GM12878 (cell line): ENCODE data around the gene CNGA4. TPM values are rescaled to one million over a fixed set of nuclear protein-coding genes. Genes with fewer than 3 reads are reported as not detected.

Experiments
- ATAC-seq: fragments of 200-7000 bp; cut with Tn5 transposase; 3 replicates; pipeline ENCODE4 v1.9.1; 2020; ENCODE audit warnings: mild to moderate bottlenecking, moderate library complexity
- BruUV-seq: library from RNA; stranded (reverse); fragments of 400-500 nt; replicated peaks from 2 replicates; lab custom pipeline; 2021; lab: Mats Ljungman, UMichigan
- CTCF ChIA-PET: fragments of 300-600 bp; sonication (Branson Sonifier 250); formaldehyde crosslinking; extraction: SDS; loops from one replicate; lab custom pipeline; 2021; ENCODE audit warnings: inconsistent platforms; lab: Yijun Ruan, JAX
- POLR2A ChIA-PET: fragments of 350-600 bp; formaldehyde crosslinking; extraction: SDS; loops from one replicate; lab custom pipeline; 2021; ENCODE audit warnings: inconsistent platforms; lab: Charles Lee
- RAD21 ChIA-PET: fragments of 300-600 bp; sonication (Branson Sonifier 250); formaldehyde crosslinking; loops from one replicate; lab custom pipeline; 2023; ENCODE audit warnings: antibody characterized with exemption; ENCODE audit not compliant: unreplicated experiment; lab: Charles Lee
- SMC1A ChIA-PET: fragments of 300-600 bp; sonication (Branson Sonifier 250); formaldehyde crosslinking; loops from one replicate; lab custom pipeline; 2023; ENCODE audit not compliant: unreplicated experiment, uncharacterized antibody; lab: Charles Lee
- DNase-seq: peaks from one replicate; pipeline ENCODE4 v3.0.0-alpha.2; 2011; ENCODE audit warnings: low read depth, low spot score
- FAIRE-seq: peaks from 3 replicates; lab custom pipeline; 2011; peaks lifted over from hg19 to GRCh38; lab: Jason Lieb, UNC
- H2AFZ ChIP-seq: 2 replicates; pipeline ENCODE4 v1.6.0; 2011; ENCODE audit warnings: low read depth, low read length, control low read depth; ENCODE audit not compliant: control insufficient read depth
- H3K27ac ChIP-seq: 2 replicates; pipeline ENCODE4 v1.5.1; 2011; ENCODE audit warnings: control low read depth; ENCODE audit not compliant: control insufficient read depth, insufficient read depth
- H3K27me3 ChIP-seq, 2 experiments: replicated peaks in 1 of 2; 2 replicates each; pipeline versions ENCODE4 v1.6.0 to v1.6.1; 2011; ENCODE audit warnings: low read length in 1 of 2; ENCODE audit not compliant: control insufficient read depth in 2 of 2, insufficient read depth in 2 of 2
- H3K36me3 ChIP-seq, 2 experiments: 2 replicates each; pipeline ENCODE4 v1.5.1; 2011; ENCODE audit warnings: low read length in 1 of 2; ENCODE audit not compliant: control insufficient read depth in 2 of 2, insufficient read depth in 2 of 2
- H3K4me1 ChIP-seq: 2 replicates; pipeline ENCODE4 v1.6.1; 2011; ENCODE audit warnings: mild to moderate bottlenecking, low read length, moderate library complexity, mixed read lengths; ENCODE audit not compliant: control insufficient read depth, insufficient read depth
- H3K4me2 ChIP-seq: 2 replicates; pipeline ENCODE4 v1.6.0; 2011; ENCODE audit warnings: control low read depth; ENCODE audit not compliant: control insufficient read depth, insufficient read depth
- H3K4me3 ChIP-seq: fragments of 200-600 bp; sonication (generic); 2 replicates; pipeline ENCODE4 v1.5.1; 2016
- H3K79me2 ChIP-seq: 2 replicates; pipeline ENCODE4 v1.6.0; 2011; ENCODE audit warnings: low read length; ENCODE audit not compliant: control insufficient read depth, insufficient read depth
- H3K9ac ChIP-seq: 2 replicates; pipeline ENCODE4 v1.8.0; 2011; ENCODE audit warnings: low read length, control low read depth, mixed read lengths; ENCODE audit not compliant: control insufficient read depth, insufficient read depth
- H3K9me3 ChIP-seq: replicated peaks from 3 replicates; pipeline ENCODE4 v1.5.1; 2011; ENCODE audit warnings: mild to moderate bottlenecking, low read length; ENCODE audit not compliant: control insufficient read depth, insufficient read depth
- H4K20me1 ChIP-seq: 2 replicates; pipeline ENCODE4 v1.6.0; 2011; ENCODE audit not compliant: control insufficient read depth, insufficient read depth
- ATF3 ChIP-seq: IDR thresholded peaks from 2 replicates; pipeline ENCODE4 v1.6.1; 2011; ENCODE audit warnings: low read depth, mild to moderate bottlenecking, low read length, moderate library complexity, borderline replicate concordance; ENCODE audit errors: extremely low read depth
- CBX3 ChIP-seq: fragments of 200-600 bp; sonication (generic); IDR thresholded peaks from 2 replicates; pipeline ENCODE4 v1.6.1; 2016; ENCODE audit warnings: low read depth, borderline replicate concordance
- CHD2 ChIP-seq: IDR thresholded peaks from 2 replicates; pipeline ENCODE4 v1.6.1; 2011; ENCODE audit warnings: low read depth, low read length, improper control_type of control experiment, borderline replicate concordance
- E4F1 ChIP-seq: fragments of 450-650 bp; IDR thresholded peaks from 2 replicates; pipeline ENCODE4 v1.6.1; 2018; ENCODE audit warnings: borderline replicate concordance, mild to moderate bottlenecking; ENCODE audit not compliant: partially characterized antibody
- EP300 ChIP-seq, 2 experiments: fragments of 150-350 bp in 1 of 2; IDR thresholded peaks; 2 replicates each; pipeline ENCODE4 v1.6.1; 2011 to 2012; ENCODE audit warnings: low read depth in 2 of 2, low read length in 2 of 2, borderline replicate concordance in 1 of 2, improper control_type of control experiment in 1 of 2, inconsistent platforms in 1 of 2; ENCODE audit not compliant: control insufficient read depth in 1 of 2
- HDGF ChIP-seq: fragments of 450-650 bp; IDR thresholded peaks from 2 replicates; pipeline ENCODE4 v1.6.1; 2016; ENCODE audit warnings: antibody characterized with exemption
- MXI1 ChIP-seq: fragments of 150-350 bp; IDR thresholded peaks from 2 replicates; pipeline ENCODE4 v1.6.1; 2011; ENCODE audit warnings: low read depth, mild to moderate bottlenecking, inconsistent platforms, low read length, improper control_type of control experiment
- NFYA ChIP-seq: IDR thresholded peaks from 2 replicates; pipeline ENCODE4 v1.6.1; 2011; ENCODE audit warnings: low read depth, mild to moderate bottlenecking, low read length, improper control_type of control experiment, borderline replicate concordance
- SREBF1 ChIP-seq: IDR thresholded peaks from 2 replicates; pipeline ENCODE4 v1.6.1; 2012; ENCODE audit warnings: mild to moderate bottlenecking, low read length
- ZNF207 ChIP-seq: fragments of 450-650 bp; IDR thresholded peaks from 2 replicates; pipeline ENCODE4 v1.6.1; 2014; ENCODE audit warnings: antibody characterized with exemption, mild to moderate bottlenecking, borderline replicate concordance
- ZZZ3 ChIP-seq: IDR thresholded peaks from 2 replicates; pipeline ENCODE4 v1.6.1; 2011; ENCODE audit warnings: low read depth; ENCODE audit not compliant: control insufficient read depth, insufficient read length
- WGBS: methylation state at CpG from one replicate; pipeline ENCODE4 v1.1.6; 2016; ENCODE audit warnings: low lambda C conversion rate; ENCODE audit not compliant: insufficient replicate concordance, insufficient coverage; ENCODE audit errors: missing lambda C conversion rate; 5-methylcytosine and 5-hydroxymethylcytosine counted together
- in situ Hi-C: fragments of 300-500 bp; cut with MboI; formaldehyde crosslinking; loops from 9 replicates; pipeline ENCODE4 v1.14.3; 2018; ENCODE audit warnings: mixed read lengths
- intact Hi-C: fragments of 100-400 bp; cut with micrococcal nuclease; formaldehyde crosslinking; loops from one replicate; pipeline ENCODE4 v1.14.2; 2022; ENCODE audit not compliant: unreplicated experiment
- polyA plus RNA-seq, 11 experiments: library from polyadenylated mRNA; depleted of rRNA in 4 of 11; unstranded in 6 of 11; stranded (reverse) in 5 of 11; fragments of >200 nt; fragmentation: Nextera tagmentation in 4 of 11; fragmentation: Illumina TruSeq in 1 of 11; extraction: Ambion mirVana in 4 of 11; extraction: Trizol in 1 of 11; gene quantifications; 1 replicate in 1 of 11; 2 replicates in 10 of 11; pipeline versions ENCODE4 v1.2.1 to v1.2.3, GENCODE V29; 2011 to 2016; ENCODE audit warnings: inconsistent platforms in 2 of 11, missing spikeins in 2 of 11, low read depth in 1 of 11
- total RNA-seq, 4 experiments: library from RNA; depleted of rRNA in 3 of 4; stranded (reverse); fragments of >200 nt in 3 of 4; fragmentation: Illumina TruSeq in 1 of 4; extraction: Trizol in 1 of 4; gene quantifications; 2 replicates each; pipeline versions ENCODE4 v1.2.1 to v1.2.3, GENCODE V29; 2013 to 2021

The CNGA4 gene
- total and polyA plus RNA-seq, 10 of the 15 experiments (the other 5 are each of a cell fraction or from before 2014, with no cell fraction given), result 0.05 to 0.26 (median 0.07) TPM; not detected in 5

- ChIA-PET CTCF (interaction anchor here (1.2 kb wide), 1 partner anchor 10 kb away, joined by 8 read pairs; no protein-coding TSS in a partner anchor), RAD21 (no interaction called here), SMC1A (no interaction called here), POLR2A (no interaction called here)
- intact Hi-C loops, result no loop called here
- Histone ChIP-seq H2AFZ (no peak overlapping the region), H3K4me2 (no peak overlapping the region), H4K20me1 (no peaks in the 10 kb centered on the region), H3K36me3 (no peaks in the 10 kb centered on the region), H3K27ac (no peak overlapping the region), H3K9ac (no peak overlapping the region), H3K27me3 (no peaks in the 10 kb centered on the region), H3K9me3 (no peaks in the 10 kb centered on the region), H3K4me1 (no peaks in the 10 kb centered on the region), H3K79me2 (no peaks in the 10 kb centered on the region), H3K4me3 (no peak overlapping the region)
- BruUV-seq, result no TSS peak
- DNase-seq (no peak), FAIRE-seq (no peak), ATAC-seq (no peak)
- in situ Hi-C loops, result no loop called here
- WGBS, result 0% methylated on average over 1 of the region's 1 CpG
- no peak for TF ChIP-seq ZNF207
- TF ChIP-seq MXI1, result no peak
- no peak for TF ChIP-seq ATF3
- TF ChIP-seq EP300 (IDR thresholded peaks at IDR 0.05; ENCODE audit: borderline replicate concordance in 1 of 2, control insufficient read depth in 1 of 2, low read depth in 2 of 2, low read length in 2 of 2), result no peak
- no peak for TF ChIP-seq CBX3
- no peak for TF ChIP-seq HDGF
- no peak for TF ChIP-seq SREBF1
- TF ChIP-seq CHD2, result no peak
- no peak for TF ChIP-seq NFYA
- no peak for TF ChIP-seq ZZZ3
- TF ChIP-seq E4F1, result no peak
These were observed 1.9 kb downstream of the CNGA4 start for GRCh38 chr11:6240781-6241180.
